Naive thymus-derived CD4-positive, alpha-beta T cell (primary cell): Measurements from ENCODE around the gene TCL1A. TPM values are rescaled to one million over a fixed set of nuclear protein-coding genes. Genes with fewer than 3 reads are reported as not detected.

Experiments
- ATAC-seq: fragments of 150-1000 bp; cut with Tn5 transposase; 2 replicates; pipeline ENCODE4 v1.10.0; 2021; ENCODE audit warnings: mild to moderate bottlenecking, moderate library complexity
- CTCF ChIA-PET: fragments of 350-600 bp; sonication (Branson Sonifier 250); formaldehyde crosslinking; loops from one replicate; lab custom pipeline; 2021; ENCODE audit warnings: antibody characterized with exemption; lab: Charles Lee
- POLR2A ChIA-PET: fragments of 350-600 bp; sonication (Branson Sonifier 250); formaldehyde crosslinking; loops from one replicate; lab custom pipeline; 2021; ENCODE audit warnings: antibody characterized with exemption, inconsistent platforms; lab: Charles Lee
- DNase-seq, 9 donors: peaks; one replicate each; pipeline versions ENCODE4 v3.0.0 to v3.0.0-alpha.2; 2020 to 2022; ENCODE audit warnings: mixed read lengths in 1 of 9
- H3K27ac ChIP-seq: one replicate; pipeline ENCODE4 v1.7.0; 2013; ENCODE audit warnings: mild to moderate bottlenecking, low read depth, low read length, moderate library complexity
- H3K27me3 ChIP-seq, 2 donors: one replicate each; pipeline ENCODE4 v1.7.0; 2013; ENCODE audit warnings: low read length in 2 of 2, mild to moderate bottlenecking in 2 of 2, moderate library complexity in 2 of 2; ENCODE audit not compliant: control insufficient read depth in 2 of 2, insufficient read depth in 2 of 2
- H3K36me3 ChIP-seq, 3 experiments: 1 replicate in 2 of 3; 2 replicates in 1 of 3; pipeline ENCODE4 v1.7.0; 2013; ENCODE audit warnings: low read length in 3 of 3, mild to moderate bottlenecking in 3 of 3, moderate library complexity in 1 of 3; ENCODE audit not compliant: insufficient read depth in 3 of 3, control insufficient read depth in 2 of 3
- H3K4me1 ChIP-seq, 2 donors: one replicate each; pipeline ENCODE4 v1.7.0; 2013; ENCODE audit warnings: low read length in 2 of 2, mild to moderate bottlenecking in 2 of 2, moderate library complexity in 1 of 2; ENCODE audit not compliant: control insufficient read depth in 2 of 2, insufficient read depth in 2 of 2
- H3K4me3 ChIP-seq: 2 replicates; pipeline ENCODE4 v1.7.0; 2013; ENCODE audit warnings: mild to moderate bottlenecking, low read length
- H3K9me3 ChIP-seq, 3 experiments: 1 replicate in 2 of 3; 2 replicates in 1 of 3; pipeline ENCODE4 v1.7.0; 2013; ENCODE audit warnings: low read length in 3 of 3; ENCODE audit not compliant: control insufficient read depth in 2 of 3
- H3K27ac Mint-ChIP-seq, 9 donors: one replicate each; pipeline ENCODE4 v1.8.0; 2020 to 2022; ENCODE audit warnings: mixed read lengths in 9 of 9, mild to moderate bottlenecking in 8 of 9, moderate library complexity in 5 of 9, inconsistent platforms in 2 of 9
- H3K27me3 Mint-ChIP-seq, 5 donors: one replicate each; pipeline ENCODE4 v1.8.0; 2021 to 2022; ENCODE audit warnings: mixed read lengths in 5 of 5, mild to moderate bottlenecking in 1 of 5
- H3K36me3 Mint-ChIP-seq, 5 donors: one replicate each; pipeline ENCODE4 v1.8.0; 2020 to 2022; ENCODE audit warnings: mixed read lengths in 5 of 5, mild to moderate bottlenecking in 3 of 5, inconsistent platforms in 1 of 5
- H3K4me1 Mint-ChIP-seq, 7 donors: one replicate each; pipeline ENCODE4 v1.8.0; 2020 to 2022; ENCODE audit warnings: mixed read lengths in 7 of 7, mild to moderate bottlenecking in 3 of 7, inconsistent platforms in 1 of 7
- H3K4me3 Mint-ChIP-seq, 10 donors: one replicate each; pipeline ENCODE4 v1.8.0; 2020 to 2022; ENCODE audit warnings: mild to moderate bottlenecking in 10 of 10, mixed read lengths in 10 of 10, moderate library complexity in 6 of 10, inconsistent platforms in 2 of 10
- H3K9me3 Mint-ChIP-seq, 11 donors: one replicate each; pipeline ENCODE4 v1.8.0; 2020 to 2022; ENCODE audit warnings: mixed read lengths in 11 of 11, mild to moderate bottlenecking in 4 of 11, inconsistent platforms in 1 of 11, moderate library complexity in 1 of 11
- intact Hi-C, 2 donors: fragments of 100-400 bp; cut with micrococcal nuclease; formaldehyde crosslinking; loops; one replicate each; pipeline ENCODE4 v1.15.1; 2023
- polyA plus RNA-seq, 2 donors: library from polyadenylated mRNA; unstranded; fragments of 300-500 nt; fragmentation: Illumina TruSeq; gene quantifications; one replicate each; pipeline ENCODE4 v1.2.3, GENCODE V29; 2021
- total RNA-seq, 6 experiments: library from RNA in 5 of 6; stranded (reverse) in 5 of 6; gene quantifications; 1 replicate in 5 of 6; 2 replicates in 1 of 6; pipeline ENCODE4 v1.2.3 and lab custom pipeline; 2021 to 2026

TCL1A gene
- total and polyA plus RNA-seq, 7 experiments from 2014 or later: 0.42 to 4.9 (median 0.92) TPM; not detected in 2

- DNase-seq (no peak), ATAC-seq (no peak)
- Histone ChIP-seq H3K9me3 (no peaks in the 10 kb centered on the region), H3K27me3 (peaks cover 0 to 3% of the 10 kb centered on the region in 2 donors), H3K27ac (no peak overlapping the region), H3K4me3 (no peak overlapping the region), H3K4me1 (no peaks in the 10 kb centered on the region), H3K36me3 (no peaks in the 10 kb centered on the region)
- Mint-ChIP-seq H3K4me3 (no peak overlapping the region), H3K4me1 (no peaks in the 10 kb centered on the region), H3K36me3 (no peaks in the 10 kb centered on the region), H3K9me3 (peaks cover 0 to 1% (median 0%) of the 10 kb centered on the region in 11 donors), H3K27me3 (peaks cover 6 to 49% (median 28%) of the 10 kb centered on the region in 5 donors), H3K27ac (no peak overlapping the region)
- ChIA-PET CTCF (no interaction called here), POLR2A (no interaction called here)
- intact Hi-C loops: loop anchor here in 1 of 2 donors (5.0 kb wide), 1 partner anchor 239 kb away; no protein-coding TSS in a partner anchor
Measured at GRCh38 chr14:95681153-95681552, 32.8 kb downstream of the TCL1A start.

GRCh38 chr14:95679998-95680735 is 33.8 kb downstream of the TCL1A start:
- peaks cover 0 to 3% of the 10 kb centered on the region in 2 donors for H3K27me3 ChIP-seq
- no peak overlapping the region for H3K27ac ChIP-seq
- Mint-ChIP-seq H3K27me3 (peaks cover 6 to 49% (median 38%) of the 10 kb centered on the region in 5 donors), H3K27ac (no peak overlapping the region), H3K4me3 (no peak overlapping the region), H3K9me3 (peaks cover 0 to 2% (median 0%) of the 10 kb centered on the region in 11 donors), H3K36me3 (no peaks in the 10 kb centered on the region), H3K4me1 (no peaks in the 10 kb centered on the region)
- H3K9me3 ChIP-seq: no peaks in the 10 kb centered on the region
- POLR2A ChIA-PET: no interaction called here
- no peak overlapping the region for H3K4me3 ChIP-seq
- ATAC-seq (no peak), DNase-seq (no peak)
- CTCF ChIA-PET: no interaction called here
- no peaks in the 10 kb centered on the region for H3K36me3 ChIP-seq
- no peaks in the 10 kb centered on the region for H3K4me1 ChIP-seq
- intact Hi-C loops: loop anchor here in 1 of 2 donors (5.0 kb wide), 1 partner anchor 238 kb away; no protein-coding TSS in a partner anchor

DNA sequence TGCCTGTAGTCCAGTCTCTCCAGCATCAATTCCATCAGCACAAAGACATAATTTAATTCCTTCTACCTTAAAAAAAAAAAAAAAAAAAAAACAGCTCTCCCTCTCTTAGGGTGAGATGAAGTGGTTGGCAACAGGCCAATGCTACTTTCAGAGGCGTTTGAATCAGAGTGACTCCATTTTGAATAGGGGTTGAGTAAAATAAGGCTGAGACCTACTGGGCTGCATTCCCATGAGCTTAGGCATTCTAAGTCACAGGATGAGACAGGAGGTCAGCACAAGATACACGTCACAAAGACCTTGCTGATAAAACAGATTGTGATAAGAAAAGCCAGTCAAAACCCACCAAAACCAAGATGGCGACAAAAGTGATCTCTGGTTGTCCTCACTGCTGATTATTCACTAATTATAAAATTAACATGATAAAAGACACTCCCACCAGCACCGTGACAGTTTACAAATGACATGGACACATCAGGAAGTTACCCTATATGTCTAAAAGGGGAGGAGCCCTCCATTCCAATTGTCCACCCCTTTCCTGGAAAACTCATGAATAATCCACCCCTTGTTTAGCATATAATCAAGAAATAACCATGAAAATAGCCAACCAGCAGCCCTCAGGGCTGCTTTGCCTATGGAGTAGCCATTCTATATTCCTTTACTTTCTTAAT is 34.6 kb downstream of the TCL1A start:
- no peak overlapping the region for H3K4me3 ChIP-seq
- no peak for ATAC-seq
- H3K36me3 ChIP-seq: no peaks in the 10 kb centered on the region
- Mint-ChIP-seq H3K4me1 (no peaks in the 10 kb centered on the region), H3K9me3 (peaks cover 0 to 2% (median 0%) of the 10 kb centered on the region in 11 donors), H3K27me3 (peaks cover 6 to 44% (median 39%) of the 10 kb centered on the region in 5 donors), H3K4me3 (no peak overlapping the region), H3K27ac (no peak overlapping the region), H3K36me3 (no peaks in the 10 kb centered on the region)
- intact Hi-C loops: no loop called here
- H3K27ac ChIP-seq: no peak overlapping the region
- no peaks in the 10 kb centered on the region for H3K9me3 ChIP-seq
- DNase-seq: no peak
- POLR2A ChIA-PET: no interaction called here
- H3K4me1 ChIP-seq: no peaks in the 10 kb centered on the region
- peaks cover 0 to 3% of the 10 kb centered on the region in 2 donors for H3K27me3 ChIP-seq
- CTCF ChIA-PET: no interaction called here

GRCh38 chr14:95677179-95677835 is 36.6 kb downstream of the TCL1A start:
- H3K36me3 ChIP-seq: no peaks in the 10 kb centered on the region
- Mint-ChIP-seq H3K27ac (no peak overlapping the region), H3K4me1 (no peaks in the 10 kb centered on the region), H3K36me3 (no peaks in the 10 kb centered on the region), H3K27me3 (peaks cover 2 to 53% (median 35%) of the 10 kb centered on the region in 5 donors), H3K4me3 (no peak overlapping the region), H3K9me3 (peaks cover 0 to 2% (median 0%) of the 10 kb centered on the region in 11 donors)
- H3K4me3 ChIP-seq: no peak overlapping the region
- no peaks in the 10 kb centered on the region for H3K4me1 ChIP-seq
- POLR2A ChIA-PET: no interaction called here
- DNase-seq (no peak), ATAC-seq (no peak)
- no peaks in the 10 kb centered on the region for H3K9me3 ChIP-seq
- CTCF ChIA-PET: no interaction called here
- H3K27me3 ChIP-seq: peaks cover 0 to 3% of the 10 kb centered on the region in 2 donors
- H3K27ac ChIP-seq: no peak overlapping the region
- intact Hi-C loops: no loop called here

DNA sequence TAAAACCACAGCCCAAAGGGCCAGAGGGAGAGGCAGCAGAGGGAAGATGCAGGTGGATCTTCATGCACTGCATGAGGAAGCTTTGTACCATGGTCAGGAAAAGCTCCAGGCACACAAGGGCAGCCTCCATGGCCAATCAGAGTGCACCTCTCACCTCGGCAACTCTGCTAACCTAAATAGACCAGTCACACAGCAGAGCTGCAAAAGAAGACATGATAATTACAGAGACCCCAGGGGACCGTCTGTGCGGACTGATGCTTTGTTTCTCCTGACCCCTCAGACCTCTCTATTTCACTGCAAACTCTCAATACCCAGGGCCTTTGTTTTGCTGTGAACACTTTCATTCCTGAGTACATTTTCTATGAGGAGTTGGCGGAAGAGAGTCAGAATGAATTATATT is 38.4 kb downstream of the TCL1A start:
- Histone ChIP-seq H3K4me3 (no peak overlapping the region), H3K27ac (no peak overlapping the region), H3K9me3 (no peaks in the 10 kb centered on the region), H3K4me1 (no peaks in the 10 kb centered on the region), H3K27me3 (peaks cover 0 to 3% of the 10 kb centered on the region in 2 donors), H3K36me3 (no peaks in the 10 kb centered on the region)
- POLR2A ChIA-PET: no interaction called here
- intact Hi-C loops: no loop called here
- Mint-ChIP-seq H3K4me1 (peaks cover 0 to 1% (median 0%) of the 10 kb centered on the region in 7 donors), H3K9me3 (peaks cover 0 to 2% (median 0%) of the 10 kb centered on the region in 11 donors), H3K27ac (no peak overlapping the region), H3K36me3 (no peaks in the 10 kb centered on the region), H3K4me3 (no peak overlapping the region), H3K27me3 (peaks cover 2 to 56% (median 35%) of the 10 kb centered on the region in 5 donors)
- no peak for DNase-seq
- CTCF ChIA-PET: no interaction called here
- no peak for ATAC-seq

GRCh38 chr14:95674613-95675012 is 39.3 kb downstream of the TCL1A start:
- DNase-seq (no peak), ATAC-seq (no peak)
- ChIA-PET CTCF (interaction anchor here (0.6 kb wide), 1 partner anchor 135 kb away, joined by 3 read pairs; no protein-coding TSS in a partner anchor), POLR2A (no interaction called here)
- no peaks in the 10 kb centered on the region for H3K9me3 ChIP-seq
- H3K4me1 ChIP-seq: no peaks in the 10 kb centered on the region
- Mint-ChIP-seq H3K27ac (no peak overlapping the region), H3K27me3 (peaks cover 2 to 54% (median 35%) of the 10 kb centered on the region in 5 donors), H3K9me3 (peaks cover 0 to 2% (median 0%) of the 10 kb centered on the region in 11 donors), H3K4me3 (no peak overlapping the region), H3K4me1 (peaks cover 0 to 1% (median 0%) of the 10 kb centered on the region in 7 donors), H3K36me3 (no peaks in the 10 kb centered on the region)
- intact Hi-C loops: no loop called here
- no peak overlapping the region for H3K4me3 ChIP-seq
- H3K36me3 ChIP-seq: no peaks in the 10 kb centered on the region
- no peak overlapping the region for H3K27ac ChIP-seq
- H3K27me3 ChIP-seq: peaks cover 0 to 3% of the 10 kb centered on the region in 2 donors
